Measurements from ENCODE around the gene C6orf89. TPM values are rescaled to one million over a fixed set of nuclear protein-coding genes. Genes with fewer than 3 reads are reported as not detected.

C6orf89 gene
- total and polyA plus RNA-seq, 2 of the 13 experiments (the other 11 are each of a cell fraction or from before 2014, with no cell fraction given), result 22.1 to 32.2 TPM

DNA sequence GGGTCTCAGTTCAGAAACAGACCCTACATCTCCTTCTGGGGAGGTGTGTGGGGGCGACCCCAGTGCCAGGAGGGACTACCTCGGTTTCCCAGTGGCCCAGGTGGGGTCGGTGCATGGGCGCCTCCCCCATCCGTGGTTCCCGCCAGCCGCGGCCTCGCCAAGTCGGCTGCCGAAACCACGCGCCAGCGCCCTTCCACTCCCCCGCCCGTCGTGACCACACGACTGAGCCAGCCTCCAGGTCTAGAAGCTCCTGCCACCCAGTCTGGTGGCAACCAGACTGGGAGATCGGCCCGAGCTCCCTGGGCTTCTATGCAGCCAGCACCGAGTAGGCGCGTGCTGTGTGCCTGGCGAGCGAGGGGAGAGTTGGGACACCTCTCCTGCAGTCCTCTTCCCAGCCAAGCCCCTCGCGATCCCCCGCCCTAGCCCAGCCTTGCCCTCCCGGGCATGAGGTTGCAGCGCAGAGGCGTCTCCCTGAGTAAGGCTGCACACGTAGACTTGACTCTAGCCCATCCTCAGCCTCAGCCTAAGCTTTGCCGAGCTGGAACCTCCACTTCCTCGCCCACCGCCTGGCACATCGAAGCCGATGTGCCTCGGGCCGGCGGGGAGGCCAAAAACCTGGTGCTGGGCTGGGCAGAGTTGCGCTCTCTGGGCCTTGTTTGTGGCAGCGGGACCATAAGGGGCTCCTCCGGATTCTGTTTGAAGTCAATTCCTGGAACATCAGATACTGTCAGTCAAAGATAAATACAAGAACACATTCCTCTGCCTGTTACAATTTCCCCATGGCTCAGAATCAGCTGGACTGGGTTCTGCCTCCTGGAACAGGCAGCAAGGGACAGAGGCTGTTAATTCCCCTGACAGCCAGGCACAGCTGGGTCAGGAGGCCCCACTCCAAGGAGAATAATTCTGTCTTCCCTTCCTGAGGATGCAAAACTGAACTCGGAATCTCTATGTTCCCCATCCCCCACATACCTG is 45.0 kb upstream of the C6orf89 start:
- DNase-seq (ENCODE audit: low spot score), result peak; percentile 64
- peak; percentile 43 for ATAC-seq
- ChIA-PET CTCF (ENCODE audit: low intra/inter-chr PET ratio, low total read pairs) (no interaction called here), POLR2A (interaction anchor here (1.5 kb wide), 1 partner anchor 11 kb away, joined by 7 read pairs; no protein-coding TSS in a partner anchor)
- H3K79me2 ChIP-seq (ENCODE audit: insufficient read depth, low read length), result no peaks in the 10 kb centered on the region
- H4K20me1 ChIP-seq (ENCODE audit: insufficient read depth, low read length), result no peaks in the 10 kb centered on the region
- H2AFZ ChIP-seq (ENCODE audit: low read length), result no peak overlapping the region
- peak overlapping the region; percentile 83 for H3K4me2 ChIP-seq (ENCODE audit: low read depth, low read length)
- 23% methylated on average over 16 of the region's 44 CpGs for WGBS (ENCODE audit: low lambda C conversion rate)
- BruUV-seq (replicated peaks), result no TSS peak
- peak overlapping the region; percentile 27 to 68 (median 49) for H3K4me3 ChIP-seq (replicated peaks in 1 of 3; ENCODE audit: insufficient read depth in 1 of 3, low read depth in 2 of 3, low read length in 3 of 3)
- no peak overlapping the region for H3K27ac ChIP-seq (ENCODE audit: extremely low read length, insufficient read depth, low read length)
- peak; percentile 60 for FAIRE-seq
- intact Hi-C loops (cut with micrococcal nuclease; ENCODE audit: unreplicated experiment) (no loop called here), in situ Hi-C loops (cut with HindIII; ENCODE audit: extremely low pct_ligation_motif_present, low pct_unique_long_range_greater_than_20kb) (no loop called here)
- no peaks in the 10 kb centered on the region for H3K36me3 ChIP-seq (replicated peaks in 1 of 2; ENCODE audit: control insufficient read depth in 1 of 2, insufficient read depth in 2 of 2, low read length in 2 of 2)
- H3K9me3 ChIP-seq (ENCODE audit: low read length), result no peaks in the 10 kb centered on the region
- H3K4me1 ChIP-seq (ENCODE audit: insufficient read depth, low read length), result peaks cover 43% of the 10 kb centered on the region
- peaks cover 19 to 38% of the 10 kb centered on the region in 2 experiments for H3K27me3 ChIP-seq (ENCODE audit: control insufficient read depth in 1 of 2, insufficient read depth in 2 of 2, low read length in 2 of 2)
- peak overlapping the region; percentile 41 for H3K9ac ChIP-seq (ENCODE audit: insufficient read depth, low read depth, low read length)
- TF ChIP-seq EED (CRISPR knock-in tag; IDR thresholded peaks at IDR 0.05), result peak; percentile 86; the same call in 1 of the 2 replicates
- TF ChIP-seq ZNF598 (CRISPR knock-in tag; IDR thresholded peaks at IDR 0.05; ENCODE audit: borderline replicate concordance), result no peak
- peak; percentile 9; the same call in 1 of the 2 replicates for TF ChIP-seq HDAC2 (CRISPR knock-in tag; IDR thresholded peaks at IDR 0.05)
- TF ChIP-seq ZZZ3 (CRISPR knock-in tag; IDR thresholded peaks at IDR 0.05; ENCODE audit: borderline replicate concordance), result no peak
- TF ChIP-seq, protein P1, sequence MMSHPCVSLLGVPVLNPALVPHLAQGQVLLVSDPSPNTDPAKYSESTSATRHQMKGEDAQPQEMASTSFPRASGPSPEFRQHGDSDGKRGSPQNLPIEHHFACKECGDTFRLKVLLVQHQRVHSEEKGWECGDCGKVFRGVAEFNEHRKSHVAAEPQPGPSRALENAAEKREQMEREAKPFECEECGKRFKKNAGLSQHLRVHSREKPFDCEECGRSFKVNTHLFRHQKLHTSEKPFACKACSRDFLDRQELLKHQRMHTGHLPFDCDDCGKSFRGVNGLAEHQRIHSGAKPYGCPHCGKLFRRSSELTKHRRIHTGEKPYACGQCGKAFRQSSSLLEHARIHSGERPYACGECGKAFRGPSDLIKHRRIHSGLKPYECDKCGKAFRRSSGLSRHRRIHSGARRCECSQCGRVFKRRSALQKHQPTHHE (CRISPR knock-in tag; IDR thresholded peaks at IDR 0.05; ENCODE audit: borderline replicate concordance), result 0 out of 2 replicates have a peak, but pooled peaks have one; percentile 57
- no peak for TF ChIP-seq ZNF703 (CRISPR knock-in tag; IDR thresholded peaks at IDR 0.05; ENCODE audit: borderline replicate concordance)
- TF ChIP-seq ZNF331 (CRISPR knock-in tag; IDR thresholded peaks at IDR 0.05), result 0 out of 2 replicates have a peak, but pooled peaks have one; percentile 30
- TF ChIP-seq, protein P2, sequence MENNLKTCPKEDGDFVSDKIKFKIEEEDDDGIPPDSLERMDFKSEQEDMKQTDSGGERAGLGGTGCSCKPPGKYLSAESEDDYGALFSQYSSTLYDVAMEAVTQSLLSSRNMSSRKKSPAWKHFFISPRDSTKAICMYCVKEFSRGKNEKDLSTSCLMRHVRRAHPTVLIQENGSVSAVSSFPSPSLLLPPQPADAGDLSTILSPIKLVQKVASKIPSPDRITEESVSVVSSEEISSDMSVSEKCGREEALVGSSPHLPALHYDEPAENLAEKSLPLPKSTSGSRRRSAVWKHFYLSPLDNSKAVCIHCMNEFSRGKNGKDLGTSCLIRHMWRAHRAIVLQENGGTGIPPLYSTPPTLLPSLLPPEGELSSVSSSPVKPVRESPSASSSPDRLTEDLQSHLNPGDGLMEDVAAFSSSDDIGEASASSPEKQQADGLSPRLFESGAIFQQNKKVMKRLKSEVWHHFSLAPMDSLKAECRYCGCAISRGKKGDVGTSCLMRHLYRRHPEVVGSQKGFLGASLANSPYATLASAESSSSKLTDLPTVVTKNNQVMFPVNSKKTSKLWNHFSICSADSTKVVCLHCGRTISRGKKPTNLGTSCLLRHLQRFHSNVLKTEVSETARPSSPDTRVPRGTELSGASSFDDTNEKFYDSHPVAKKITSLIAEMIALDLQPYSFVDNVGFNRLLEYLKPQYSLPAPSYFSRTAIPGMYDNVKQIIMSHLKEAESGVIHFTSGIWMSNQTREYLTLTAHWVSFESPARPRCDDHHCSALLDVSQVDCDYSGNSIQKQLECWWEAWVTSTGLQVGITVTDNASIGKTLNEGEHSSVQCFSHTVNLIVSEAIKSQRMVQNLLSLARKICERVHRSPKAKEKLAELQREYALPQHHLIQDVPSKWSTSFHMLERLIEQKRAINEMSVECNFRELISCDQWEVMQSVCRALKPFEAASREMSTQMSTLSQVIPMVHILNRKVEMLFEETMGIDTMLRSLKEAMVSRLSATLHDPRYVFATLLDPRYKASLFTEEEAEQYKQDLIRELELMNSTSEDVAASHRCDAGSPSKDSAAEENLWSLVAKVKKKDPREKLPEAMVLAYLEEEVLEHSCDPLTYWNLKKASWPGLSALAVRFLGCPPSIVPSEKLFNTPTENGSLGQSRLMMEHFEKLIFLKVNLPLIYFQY (CRISPR knock-in tag; IDR thresholded peaks at IDR 0.05; ENCODE audit: borderline replicate concordance), result no peak
- no peak for TF ChIP-seq MTA1 (CRISPR knock-in tag; IDR thresholded peaks at IDR 0.05; ENCODE audit: borderline replicate concordance)
- no peak for TF ChIP-seq LCORL (IDR thresholded peaks at IDR 0.05)
- 0 out of 2 replicates have a peak, but pooled peaks have one; percentile 32 for TF ChIP-seq LCORL (CRISPR knock-in tag; IDR thresholded peaks at IDR 0.05)
- TF ChIP-seq, protein P3, sequence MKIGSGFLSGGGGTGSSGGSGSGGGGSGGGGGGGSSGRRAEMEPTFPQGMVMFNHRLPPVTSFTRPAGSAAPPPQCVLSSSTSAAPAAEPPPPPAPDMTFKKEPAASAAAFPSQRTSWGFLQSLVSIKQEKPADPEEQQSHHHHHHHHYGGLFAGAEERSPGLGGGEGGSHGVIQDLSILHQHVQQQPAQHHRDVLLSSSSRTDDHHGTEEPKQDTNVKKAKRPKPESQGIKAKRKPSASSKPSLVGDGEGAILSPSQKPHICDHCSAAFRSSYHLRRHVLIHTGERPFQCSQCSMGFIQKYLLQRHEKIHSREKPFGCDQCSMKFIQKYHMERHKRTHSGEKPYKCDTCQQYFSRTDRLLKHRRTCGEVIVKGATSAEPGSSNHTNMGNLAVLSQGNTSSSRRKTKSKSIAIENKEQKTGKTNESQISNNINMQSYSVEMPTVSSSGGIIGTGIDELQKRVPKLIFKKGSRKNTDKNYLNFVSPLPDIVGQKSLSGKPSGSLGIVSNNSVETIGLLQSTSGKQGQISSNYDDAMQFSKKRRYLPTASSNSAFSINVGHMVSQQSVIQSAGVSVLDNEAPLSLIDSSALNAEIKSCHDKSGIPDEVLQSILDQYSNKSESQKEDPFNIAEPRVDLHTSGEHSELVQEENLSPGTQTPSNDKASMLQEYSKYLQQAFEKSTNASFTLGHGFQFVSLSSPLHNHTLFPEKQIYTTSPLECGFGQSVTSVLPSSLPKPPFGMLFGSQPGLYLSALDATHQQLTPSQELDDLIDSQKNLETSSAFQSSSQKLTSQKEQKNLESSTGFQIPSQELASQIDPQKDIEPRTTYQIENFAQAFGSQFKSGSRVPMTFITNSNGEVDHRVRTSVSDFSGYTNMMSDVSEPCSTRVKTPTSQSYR (CRISPR knock-in tag; IDR thresholded peaks at IDR 0.05; ENCODE audit: borderline replicate concordance), result no peak
- TF ChIP-seq, protein P4, sequence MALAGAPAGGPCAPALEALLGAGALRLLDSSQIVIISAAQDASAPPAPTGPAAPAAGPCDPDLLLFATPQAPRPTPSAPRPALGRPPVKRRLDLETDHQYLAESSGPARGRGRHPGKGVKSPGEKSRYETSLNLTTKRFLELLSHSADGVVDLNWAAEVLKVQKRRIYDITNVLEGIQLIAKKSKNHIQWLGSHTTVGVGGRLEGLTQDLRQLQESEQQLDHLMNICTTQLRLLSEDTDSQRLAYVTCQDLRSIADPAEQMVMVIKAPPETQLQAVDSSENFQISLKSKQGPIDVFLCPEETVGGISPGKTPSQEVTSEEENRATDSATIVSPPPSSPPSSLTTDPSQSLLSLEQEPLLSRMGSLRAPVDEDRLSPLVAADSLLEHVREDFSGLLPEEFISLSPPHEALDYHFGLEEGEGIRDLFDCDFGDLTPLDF (CRISPR knock-in tag; IDR thresholded peaks at IDR 0.05), result no peak

Data from HepG2 (cell line).